Motor neuron (in vitro differentiated cells): ENCODE results near the gene PATL1. TPM values are rescaled to one million over a fixed set of nuclear protein-coding genes. Genes with fewer than 3 reads are reported as not detected.

Experiments
- ATAC-seq, 8 experiments: fragments of 200-7000 bp; cut with Tn5 transposase; replicated peaks in 6 of 8; 2 replicates each; pipeline ENCODE4 v1.8.0; 2021; ENCODE audit warnings: mild to moderate bottlenecking in 8 of 8, moderate library complexity in 8 of 8
- H3K27ac ChIP-seq, 2 donors: fragments of 250-450 bp; sonication (Bioruptor Pico); 2 replicates each; pipeline ENCODE4 v1.9.0; 2021; ENCODE audit warnings: antibody characterized with exemption in 2 of 2, mild to moderate bottlenecking in 2 of 2, moderate library complexity in 1 of 2
- H3K4me1 ChIP-seq, 2 donors: fragments of 250-450 bp; sonication (Bioruptor Pico); replicated peaks in 1 of 2; 2 replicates each; pipeline ENCODE4 v1.6.1; 2021; ENCODE audit warnings: antibody characterized with exemption in 2 of 2, mild to moderate bottlenecking in 2 of 2, moderate library complexity in 1 of 2
- H3K4me3 ChIP-seq, 5 donors: fragments of 250-450 bp; sonication (Bioruptor Pico); 2 replicates each; pipeline ENCODE4 v1.9.0; 2021; ENCODE audit warnings: antibody characterized with exemption in 5 of 5, mild to moderate bottlenecking in 5 of 5, moderate library complexity in 4 of 5
- WGBS, 10 experiments: fragments of 450-650 bp; shearing (Covaris generic); methylation state at CpG; one replicate each; pipeline ENCODE4 v1.0.0; 2022; 5-methylcytosine and 5-hydroxymethylcytosine counted together
- in situ Hi-C, 9 experiments: fragments of 400-800 bp; cut with MboI; loops; one replicate each; pipeline ENCODE4 v1.15.0; 2021; ENCODE audit warnings: low sequenced_read_pairs in 9 of 9, low pct_unique_long_range_greater_than_20kb in 2 of 9; ENCODE audit not compliant: unreplicated experiment in 9 of 9
- total RNA-seq, 8 experiments: library from RNA; unstranded; fragments of 300-600 nt; gene quantifications; 2 replicates each; pipeline versions ENCODE4 v1.2.3 to v1.2.4, GENCODE V29; 2022

PATL1 gene
- total RNA-seq, 8 experiments from 2014 or later, result 8.4 to 26.2 (median 14.1) TPM

DNA sequence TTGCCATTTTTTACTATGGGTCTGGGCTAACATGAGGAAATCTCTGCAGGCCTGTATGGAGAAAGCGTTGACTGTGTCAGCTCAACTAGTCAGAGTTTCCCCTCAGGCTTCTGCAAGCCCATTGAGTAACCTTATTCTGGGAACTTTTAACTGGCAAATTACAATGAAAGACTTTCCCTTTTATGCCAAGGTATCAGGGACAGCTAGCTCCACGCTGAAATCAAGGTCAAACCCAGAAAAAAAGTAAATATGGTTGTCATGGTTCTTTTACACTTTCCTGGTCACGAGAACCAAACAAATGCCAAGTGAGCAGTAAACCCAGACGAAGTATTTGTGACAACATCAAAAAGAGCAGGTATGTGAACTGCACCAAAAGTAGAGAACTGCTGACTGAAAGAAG is 67.0 kb downstream of the PATL1 start:
- no peak for ATAC-seq
- WGBS, 10 experiments, result 75 to 100% (median 94%) methylated on average over 1 to 4 of the region's 4 CpGs
- Histone ChIP-seq H3K27ac (no peak overlapping the region), H3K4me3 (no peak overlapping the region), H3K4me1 (no peaks in the 10 kb centered on the region)
- in situ Hi-C loops, result no loop called here

DNA sequence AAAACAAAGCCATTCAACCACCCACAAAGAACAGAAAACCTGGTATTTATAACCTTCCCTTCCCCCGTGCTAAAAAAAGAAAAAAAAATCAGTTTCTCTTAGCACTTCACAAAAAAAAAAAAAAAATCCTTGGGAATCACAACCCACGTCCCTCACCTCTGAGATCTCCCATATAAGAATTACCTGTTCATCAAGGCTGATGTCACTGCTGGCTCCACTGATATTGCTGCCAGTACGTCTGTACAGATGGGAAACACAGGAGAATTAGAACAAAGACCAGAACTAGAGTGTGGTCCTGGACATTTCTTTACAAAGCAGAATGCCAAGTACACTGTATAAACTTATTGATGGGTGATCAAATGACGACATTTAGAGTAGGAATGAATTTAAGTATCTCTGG is 68.2 kb downstream of the PATL1 start:
- Histone ChIP-seq H3K4me3 (no peak overlapping the region), H3K27ac (no peak overlapping the region), H3K4me1 (no peaks in the 10 kb centered on the region)
- no peak for ATAC-seq
- in situ Hi-C loops, result no loop called here
- 71 to 100% (median 96%) methylated on average over 1 to 4 of the region's 4 CpGs for WGBS, 10 experiments

DNA sequence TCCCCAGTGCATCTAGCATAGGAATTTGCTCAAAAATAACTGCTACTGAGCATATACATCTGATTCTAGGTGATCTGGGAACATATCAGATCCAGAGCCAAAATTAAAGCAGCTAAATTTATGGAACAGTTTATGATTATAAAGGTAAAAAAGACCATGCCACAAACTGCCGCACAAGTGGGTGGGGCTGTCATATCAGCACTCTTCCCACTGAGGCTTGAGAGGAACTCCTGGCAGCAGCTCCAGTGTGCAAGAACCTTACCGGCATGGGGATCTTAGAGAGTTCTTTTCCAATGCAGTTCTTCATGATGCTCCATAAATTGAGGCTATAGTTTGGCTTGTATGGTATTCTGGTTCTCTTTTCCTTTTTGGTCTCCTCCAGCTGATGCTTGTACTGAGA is 68.6 kb downstream of the PATL1 start:
- H3K4me3 ChIP-seq, result no peak overlapping the region
- H3K4me1 ChIP-seq, result no peaks in the 10 kb centered on the region
- no peak overlapping the region for H3K27ac ChIP-seq
- no peak for ATAC-seq
- WGBS, 10 experiments, result 57 to 100% (median 83%) methylated on average over 1 to 2 of the region's 2 CpGs; no CpG with 5 or more reads in 3 of the 10 experiments
- in situ Hi-C loops, result no loop called here

DNA sequence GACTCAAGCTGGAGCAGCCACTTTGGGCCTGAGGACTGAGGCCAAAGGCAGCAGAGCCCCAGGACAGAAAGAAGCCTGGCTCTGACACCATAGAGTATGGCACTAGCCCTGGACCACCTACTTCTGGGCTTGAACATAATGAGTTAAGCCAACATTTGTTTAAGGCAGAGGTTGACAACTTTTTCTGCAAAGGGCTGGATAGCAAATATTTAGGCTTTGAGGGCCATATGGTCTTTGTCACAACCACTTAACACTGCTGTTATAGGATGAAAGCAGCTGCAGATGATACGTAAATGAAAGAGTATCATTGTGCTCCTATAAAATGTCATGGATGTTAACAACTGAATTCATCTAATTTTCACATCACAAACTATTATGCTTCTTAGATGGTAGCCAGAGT is 69.9 kb downstream of the PATL1 start:
- H3K4me3 ChIP-seq, result no peak overlapping the region
- no peaks in the 10 kb centered on the region for H3K4me1 ChIP-seq
- in situ Hi-C loops, result no loop called here
- no peak overlapping the region for H3K27ac ChIP-seq
- ATAC-seq, result no peak
- WGBS, 10 experiments, result 83 to 100% (median 100%) methylated on average over 1 of the region's 1 CpG; no CpG with 5 or more reads in 5 of the 10 experiments

Other genes starting within 250 kb of the PATL1 start
- under 1 TPM in 6 of 8 experiments, not detected in 2; 0.04 to 0.52 (median 0.12) TPM for gene OR5A2, start 242.6 kb downstream of the PATL1 start, total RNA-seq
- under 1 TPM in 5 of 8 experiments, not detected in 3; 0.05 to 0.33 (median 0.10) TPM for gene OR5A1, start 232.6 kb downstream of the PATL1 start, total RNA-seq
- gene OR4D6, start 212.1 kb downstream of the PATL1 start, total RNA-seq, result under 1 TPM in 1 of 8 experiments, not detected in 7; 0.57 TPM
- gene OR4D10, start 195.7 kb downstream of the PATL1 start, total RNA-seq, result under 1 TPM in 2 of 8 experiments, not detected in 6; 0.14 to 0.43 TPM
- under 1 TPM in 5 of 8 experiments, not detected in 3; 0.21 to 0.66 (median 0.36) TPM for gene OR4D11, start 165.5 kb downstream of the PATL1 start, total RNA-seq
- under 1 TPM in 6 of 8 experiments, not detected in 2; 0.05 to 1.00 (median 0.29) TPM for gene OR4D9, start 157.5 kb downstream of the PATL1 start, total RNA-seq
- gene OSBP, start 53.3 kb downstream of the PATL1 start, total RNA-seq, result 10 to 100 TPM; 21.4 to 52.2 (median 33.2) TPM
- under 1 TPM in 1 of 8 experiments, not detected in 7; 0.71 TPM for gene OR10V1, start 44.8 kb upstream of the PATL1 start, total RNA-seq
- 10 to 100 TPM in 6 of 8 experiments, 1 to 10 TPM in 2; 5.7 to 21.4 (median 13.4) TPM for gene STX3, start 86.3 kb upstream of the PATL1 start, total RNA-seq
- gene MRPL16, start 141.7 kb upstream of the PATL1 start, total RNA-seq, result 10 to 100 TPM; 16.5 to 70.2 (median 29.9) TPM
- not detected for gene CBLIF, start 176.5 kb upstream of the PATL1 start, total RNA-seq
- 1 to 10 TPM in 2 of 8 experiments, under 1 TPM in 1, not detected in 5; 0.99 to 3.2 (median 1.7) TPM for gene TCN1, start 197.4 kb upstream of the PATL1 start, total RNA-seq
- not detected for gene OOSP3, start 209.7 kb upstream of the PATL1 start, total RNA-seq